Keratinocyte (primary cell): ENCODE data around the gene PPP1R7. TPM values are rescaled to one million over a fixed set of nuclear protein-coding genes. Genes with fewer than 3 reads are reported as not detected.

Experiments
- DNase-seq: peaks from one replicate; pipeline ENCODE4 v3.0.0-alpha.2; 2011; ENCODE audit warnings: low read depth, missing footprints, low spot score
- FAIRE-seq: peaks from 2 replicates; lab custom pipeline; 2011; peaks lifted over from hg19 to GRCh38; lab: Jason Lieb, UNC
- H2AFZ ChIP-seq: 2 replicates; pipeline ENCODE4 v1.6.0; 2012; ENCODE audit warnings: low read length, control low read depth, inconsistent platforms; ENCODE audit not compliant: control insufficient read depth
- H3K27ac ChIP-seq: 2 replicates; pipeline ENCODE4 v1.5.1; 2011; ENCODE audit warnings: low read length; ENCODE audit not compliant: control insufficient read depth, insufficient read depth
- H3K27me3 ChIP-seq: 3 replicates; pipeline ENCODE4 v1.6.0; 2011; ENCODE audit warnings: low read length; ENCODE audit not compliant: control insufficient read depth, insufficient read depth; ENCODE audit errors: extremely low read depth
- H3K36me3 ChIP-seq, 2 experiments: 2 replicates in 1 of 2; 3 replicates in 1 of 2; pipeline ENCODE4 v1.5.1; 2011; ENCODE audit warnings: low read length in 2 of 2, mild to moderate bottlenecking in 1 of 2; ENCODE audit not compliant: control insufficient read depth in 2 of 2, insufficient read depth in 2 of 2; ENCODE audit errors: extremely low read depth in 1 of 2
- H3K4me1 ChIP-seq: 3 replicates; pipeline ENCODE4 v1.5.1; 2011; ENCODE audit warnings: low read length; ENCODE audit not compliant: control insufficient read depth, insufficient read depth; ENCODE audit errors: extremely low read depth
- H3K4me2 ChIP-seq: 3 replicates; pipeline ENCODE4 v1.6.0; 2011; ENCODE audit warnings: low read depth, low read length; ENCODE audit not compliant: control insufficient read depth, insufficient read depth; ENCODE audit errors: extremely low read depth
- H3K4me3 ChIP-seq, 3 experiments: fragments of 200-600 bp in 1 of 3; sonication (generic) in 1 of 3; 2 replicates in 2 of 3; 3 replicates in 1 of 3; pipeline ENCODE4 v1.5.1; 2011 to 2016; ENCODE audit warnings: low read length in 3 of 3, mild to moderate bottlenecking in 3 of 3, control low read depth in 2 of 3, inconsistent platforms in 1 of 3, low read depth in 1 of 3, mixed read lengths in 1 of 3, mixed run types in 1 of 3, moderate library complexity in 1 of 3; ENCODE audit not compliant: control insufficient read depth in 2 of 3, insufficient read depth in 2 of 3; ENCODE audit errors: extremely low read depth in 1 of 3
- H3K79me2 ChIP-seq: 2 replicates; pipeline ENCODE4 v1.6.0; 2012; ENCODE audit warnings: low read length; ENCODE audit not compliant: control insufficient read depth, insufficient read depth
- H3K9ac ChIP-seq: 3 replicates; pipeline ENCODE4 v1.6.0; 2011; ENCODE audit warnings: low read length; ENCODE audit not compliant: control insufficient read depth, insufficient read depth; ENCODE audit errors: extremely low read depth
- H3K9me1 ChIP-seq: 3 replicates; pipeline ENCODE4 v1.6.0; 2011; ENCODE audit warnings: low read length; ENCODE audit not compliant: control insufficient read depth, insufficient read depth; ENCODE audit errors: extremely low read depth
- H3K9me3 ChIP-seq: 2 replicates; pipeline ENCODE4 v1.5.1; 2012; ENCODE audit warnings: low read depth, low read length; ENCODE audit not compliant: control insufficient read depth
- H4K20me1 ChIP-seq: 3 replicates; pipeline ENCODE4 v1.6.0; 2011; ENCODE audit warnings: low read length; ENCODE audit not compliant: control insufficient read depth, insufficient read depth; ENCODE audit errors: extremely low read depth
- EZH2 ChIP-seq: IDR thresholded peaks from one replicate; pipeline ENCODE4 v1.6.1; 2012; ENCODE audit warnings: inconsistent platforms, mild to moderate bottlenecking, low read length, moderate library complexity
- dilution Hi-C: fragments of 300-500 bp; cut with MboI; formaldehyde crosslinking; loops from one replicate; pipeline ENCODE4 v1.7.0; 2020; ENCODE audit warnings: low sequenced_read_pairs; ENCODE audit not compliant: extremely low pct_ligation_motif_present
- polyA plus RNA-seq, 5 experiments: library from polyadenylated mRNA; depleted of rRNA in 3 of 5; stranded (reverse) in 3 of 5; stranded (forward) in 1 of 5; unstranded in 1 of 5; fragments of >200 nt; gene quantifications; 1 replicate in 1 of 5; 2 replicates in 3 of 5; 3 replicates in 1 of 5; pipeline versions ENCODE4 v1.2.1 to v1.2.3, GENCODE V29; 2011 to 2012; ENCODE audit warnings: missing spikeins in 2 of 5, low read depth in 1 of 5, low replicate concordance in 1 of 5
- TF ChIP-seq, protein P1 (sequence below), 3 experiments: IDR thresholded peaks in 1 of 3; conservative IDR thresholded peaks in 1 of 3; optimal IDR thresholded peaks in 1 of 3; 2 replicates in 2 of 3; 3 replicates in 1 of 3; pipeline versions ENCODE3 to v1.5.1; 2011; ENCODE audit warnings: low read length in 3 of 3, mild to moderate bottlenecking in 3 of 3, moderate library complexity in 2 of 3, control low read depth in 1 of 3, inconsistent platforms in 1 of 3; ENCODE audit not compliant: insufficient read depth in 2 of 3; ENCODE audit errors: extremely low read depth in 1 of 3

Gene PPP1R7
- polyA plus RNA-seq, 1 donor (not counting 4 experiments of a cell fraction or from before 2014, with no cell fraction given) = 84.9 TPM

DNA sequence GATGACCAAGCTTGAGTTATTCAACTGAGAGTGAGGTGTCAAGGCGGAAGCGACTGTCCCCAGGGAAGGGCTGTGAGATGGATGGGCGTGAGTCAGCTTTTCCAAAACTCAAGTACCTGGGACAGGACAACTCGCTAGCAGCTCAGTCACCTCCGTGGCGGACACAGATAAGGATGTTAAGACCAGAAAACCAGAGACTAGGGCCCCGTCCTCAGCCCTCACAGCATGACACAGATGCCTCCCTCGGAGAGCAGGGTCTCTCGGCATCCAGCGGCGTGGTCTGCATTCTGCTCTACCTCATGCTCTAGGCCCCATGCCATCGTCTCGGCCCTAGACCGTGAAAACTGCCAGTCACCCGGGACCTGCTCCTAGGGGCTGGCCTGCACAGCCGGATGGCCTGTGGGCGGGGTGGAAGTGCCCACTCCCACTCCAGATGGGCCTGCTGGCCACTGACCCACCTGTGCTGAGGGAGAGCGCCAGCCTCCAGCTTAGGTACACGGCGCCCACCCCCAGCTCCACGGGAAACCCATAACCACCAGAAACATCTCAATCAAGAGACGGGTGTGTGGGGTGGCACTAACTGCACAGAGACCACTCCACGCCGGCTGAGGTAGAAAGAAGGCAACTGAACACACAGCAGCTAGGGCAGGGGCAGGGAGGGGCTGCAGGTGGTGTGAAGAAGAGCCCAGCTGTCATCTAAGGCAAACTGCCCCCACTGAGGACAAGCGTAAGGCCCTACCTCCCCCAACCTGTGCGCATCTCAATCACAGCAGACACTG lies 78.0 kb downstream of the PPP1R7 start:
- Histone ChIP-seq H3K27ac (no peak overlapping the region), H3K4me2 (no peak overlapping the region), H3K9me3 (no peaks in the 10 kb centered on the region), H2AFZ (no peak overlapping the region), H3K9me1 (no peaks in the 10 kb centered on the region), H3K4me1 (peaks cover 9% of the 10 kb centered on the region), H3K36me3 (peaks cover 43 to 45% of the 10 kb centered on the region in 2 experiments), H3K27me3 (no peaks in the 10 kb centered on the region), H4K20me1 (peaks cover 7% of the 10 kb centered on the region), H3K79me2 (peaks cover 2% of the 10 kb centered on the region), H3K4me3 (no peak overlapping the region), H3K9ac (no peak overlapping the region)
- TF ChIP-seq, protein P1, sequence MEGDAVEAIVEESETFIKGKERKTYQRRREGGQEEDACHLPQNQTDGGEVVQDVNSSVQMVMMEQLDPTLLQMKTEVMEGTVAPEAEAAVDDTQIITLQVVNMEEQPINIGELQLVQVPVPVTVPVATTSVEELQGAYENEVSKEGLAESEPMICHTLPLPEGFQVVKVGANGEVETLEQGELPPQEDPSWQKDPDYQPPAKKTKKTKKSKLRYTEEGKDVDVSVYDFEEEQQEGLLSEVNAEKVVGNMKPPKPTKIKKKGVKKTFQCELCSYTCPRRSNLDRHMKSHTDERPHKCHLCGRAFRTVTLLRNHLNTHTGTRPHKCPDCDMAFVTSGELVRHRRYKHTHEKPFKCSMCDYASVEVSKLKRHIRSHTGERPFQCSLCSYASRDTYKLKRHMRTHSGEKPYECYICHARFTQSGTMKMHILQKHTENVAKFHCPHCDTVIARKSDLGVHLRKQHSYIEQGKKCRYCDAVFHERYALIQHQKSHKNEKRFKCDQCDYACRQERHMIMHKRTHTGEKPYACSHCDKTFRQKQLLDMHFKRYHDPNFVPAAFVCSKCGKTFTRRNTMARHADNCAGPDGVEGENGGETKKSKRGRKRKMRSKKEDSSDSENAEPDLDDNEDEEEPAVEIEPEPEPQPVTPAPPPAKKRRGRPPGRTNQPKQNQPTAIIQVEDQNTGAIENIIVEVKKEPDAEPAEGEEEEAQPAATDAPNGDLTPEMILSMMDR (optimal IDR thresholded peaks at IDR 0.05 in 1 of 3, IDR thresholded peaks at IDR 0.05 in 1 of 3, conservative IDR thresholded peaks at IDR 0.05 in 1 of 3; ENCODE audit: extremely low read depth in 1 of 3, insufficient read depth in 2 of 3, low read length in 3 of 3) = no peak
- no peak for TF ChIP-seq EZH2
- no peak for FAIRE-seq
- dilution Hi-C loops = no loop called here
- DNase-seq = no peak

DNA sequence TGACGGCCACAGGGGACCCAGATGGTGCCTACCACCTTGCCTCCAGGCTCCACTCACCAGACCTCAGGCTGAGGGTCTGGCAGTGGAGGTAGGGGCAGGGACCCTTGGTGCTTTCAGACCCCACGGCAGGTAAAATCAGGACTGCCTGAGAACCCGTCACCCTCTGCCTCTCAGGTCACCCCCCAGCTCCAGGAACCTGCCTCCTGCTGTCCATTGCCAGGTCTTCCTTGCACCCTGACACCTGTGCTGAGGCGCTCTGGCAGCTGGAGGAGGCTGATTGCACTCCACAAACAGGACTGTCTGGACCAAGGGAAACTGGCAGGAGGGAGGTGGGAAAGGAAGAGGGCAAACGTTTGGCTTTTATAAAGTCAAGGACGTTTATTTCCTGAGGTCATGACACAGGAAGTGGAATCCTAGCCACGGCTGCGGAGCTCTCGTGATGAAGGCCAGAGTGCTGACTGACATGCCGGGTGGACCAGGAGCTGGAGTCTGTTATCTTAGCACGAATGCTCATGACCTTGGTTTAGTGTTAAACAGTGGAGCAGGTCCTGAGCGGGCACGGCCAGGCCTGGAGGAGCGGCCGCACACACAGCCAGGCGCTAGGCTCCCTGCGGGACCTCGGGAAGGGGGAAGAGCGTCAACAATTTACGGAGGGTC lies 78.7 kb downstream of the PPP1R7 start:
- no peak for TF ChIP-seq EZH2
- TF ChIP-seq, protein P1 (optimal IDR thresholded peaks at IDR 0.05 in 1 of 3, IDR thresholded peaks at IDR 0.05 in 1 of 3, conservative IDR thresholded peaks at IDR 0.05 in 1 of 3; ENCODE audit: extremely low read depth in 1 of 3, insufficient read depth in 2 of 3, low read length in 3 of 3) = no peak
- H3K9ac ChIP-seq = no peak overlapping the region
- peaks cover 2% of the 10 kb centered on the region for H3K79me2 ChIP-seq
- H3K4me2 ChIP-seq = no peak overlapping the region
- H3K4me3 ChIP-seq = no peak overlapping the region
- no peaks in the 10 kb centered on the region for H3K9me3 ChIP-seq
- H3K36me3 ChIP-seq = peaks cover 50 to 51% of the 10 kb centered on the region in 2 experiments
- no peak overlapping the region for H2AFZ ChIP-seq
- H3K27ac ChIP-seq = no peak overlapping the region
- no peak for FAIRE-seq
- no peaks in the 10 kb centered on the region for H3K27me3 ChIP-seq
- H3K9me1 ChIP-seq = no peaks in the 10 kb centered on the region
- peaks cover 5% of the 10 kb centered on the region for H3K4me1 ChIP-seq
- dilution Hi-C loops = no loop called here
- peaks cover 7% of the 10 kb centered on the region for H4K20me1 ChIP-seq
- DNase-seq = no peak
